ENCODE measurements around the gene GSTM1.

- TF ChIP-seq POU6F1 (CRISPR knock-in tag; IDR thresholded peaks at IDR 0.05; ENCODE audit: borderline replicate concordance, low read depth) (no peak), OSR1 (CRISPR knock-in tag; IDR thresholded peaks at IDR 0.05) (no peak), RARB (CRISPR knock-in tag; IDR thresholded peaks at IDR 0.05) (no peak), TSHZ2 (CRISPR knock-in tag; IDR thresholded peaks at IDR 0.05) (no peak), ESRRG (CRISPR knock-in tag; IDR thresholded peaks at IDR 0.05) (no peak), PPARA (CRISPR knock-in tag; IDR thresholded peaks at IDR 0.05; ENCODE audit: borderline replicate concordance) (no peak), BACH2 (CRISPR knock-in tag; IDR thresholded peaks at IDR 0.05; ENCODE audit: borderline replicate concordance) (no peak), ZFP3 (CRISPR knock-in tag; IDR thresholded peaks at IDR 0.05) (no peak), ZFP30 (CRISPR knock-in tag; IDR thresholded peaks at IDR 0.05) (no peak), PATZ1 (CRISPR knock-in tag; IDR thresholded peaks at IDR 0.05; ENCODE audit: borderline replicate concordance) (no peak), CSRNP3 (CRISPR knock-in tag; IDR thresholded peaks at IDR 0.05) (no peak), TCF4 (CRISPR knock-in tag; IDR thresholded peaks at IDR 0.05; ENCODE audit: borderline replicate concordance) (no peak)
Observed at GRCh38 chr1:109661391-109661790, 26.2 kb upstream of the GSTM1 start.

Data from SK-N-SH treated with all-trans-retinoic acid at 6 μM for 48 hours (cell line).